ENCODE data around the gene TULP3. TPM values are rescaled to one million over a fixed set of nuclear protein-coding genes. Genes with fewer than 3 reads are reported as not detected.

The TULP3 gene
- total RNA-seq, 1 experiment from 2014 or later: 54.6 TPM

GRCh38 chr12:2886768-2887450 is 3.8 kb upstream of the TULP3 start:
- Histone ChIP-seq H3K9me3 (ENCODE audit: insufficient read depth, low read depth) (no peaks in the 10 kb centered on the region), H3K36me3 (ENCODE audit: low read depth) (no peaks in the 10 kb centered on the region), H3K9me2 (ENCODE audit: insufficient read depth) (no peaks in the 10 kb centered on the region), H3K27me3 (ENCODE audit: insufficient read depth, low read depth) (no peaks in the 10 kb centered on the region), H2AFZ (no peak overlapping the region), H4K20me1 (ENCODE audit: insufficient read depth) (peaks cover 5% of the 10 kb centered on the region; the same call in 1 of the 2 replicates), H3K4me1 (replicated peaks; ENCODE audit: insufficient read depth) (peaks cover 5% of the 10 kb centered on the region), H3K4me3 (no peak overlapping the region), H3K4me2 (no peak overlapping the region), H3F3A (ENCODE audit: insufficient read depth, low read depth) (peaks cover 22% of the 10 kb centered on the region), H3K27ac (no peak overlapping the region), H3K79me2 (ENCODE audit: low read depth) (peaks cover 6% of the 10 kb centered on the region)
- ChIA-PET CTCF (interaction anchor here (0.6 to 1.6 kb wide), 2 partner anchors 12 to 122 kb away, joined by 3 to 6 read pairs; no protein-coding TSS in a partner anchor), POLR2A (ENCODE audit: unreplicated experiment) (interaction anchor here (0.6 kb wide), 1 partner anchor 50 kb away, joined by 5 read pairs; no protein-coding TSS in a partner anchor)
- intact Hi-C loops (cut with micrococcal nuclease; ENCODE audit: unreplicated experiment): no loop called here
- TF ChIP-seq CTCF (conservative IDR thresholded peaks at IDR 0.05) (no peak), EZH2 (IDR thresholded peaks at IDR 0.05; ENCODE audit: low read depth) (no peak)
- no peak for DNase-seq
- no TSS peak for BruUV-seq (replicated peaks)

- H3K4me2 ChIP-seq: peak overlapping the region; percentile 85
- ChIA-PET POLR2A (ENCODE audit: unreplicated experiment) (interaction anchor here (0.6 to 0.8 kb wide), 2 partner anchors 22 to 278 kb away, joined by 3 to 4 read pairs; no protein-coding TSS in a partner anchor), CTCF (interaction anchor here (0.6 kb wide), 1 partner anchor 13 kb away, joined by 3 read pairs; the partner anchor contains the start of genes FOXM1 and RHNO1)
- H3K27ac ChIP-seq: no peak overlapping the region
- H3K4me1 ChIP-seq (replicated peaks; ENCODE audit: insufficient read depth): peaks cover 28% of the 10 kb centered on the region
- H3K9me2 ChIP-seq (ENCODE audit: insufficient read depth): no peaks in the 10 kb centered on the region
- peak overlapping the region; percentile 92 for H2AFZ ChIP-seq
- peaks cover 2% of the 10 kb centered on the region; the same call in 1 of the 2 replicates for H4K20me1 ChIP-seq (ENCODE audit: insufficient read depth)
- peaks cover 34% of the 10 kb centered on the region for H3F3A ChIP-seq (ENCODE audit: insufficient read depth, low read depth)
- H3K79me2 ChIP-seq (ENCODE audit: low read depth): peaks cover 27% of the 10 kb centered on the region
- TF ChIP-seq EZH2 (IDR thresholded peaks at IDR 0.05; ENCODE audit: low read depth) (no peak), CTCF (conservative IDR thresholded peaks at IDR 0.05) (no peak)
- TSS peak; percentile 87 for BruUV-seq (replicated peaks)
- H3K27me3 ChIP-seq (ENCODE audit: insufficient read depth, low read depth): no peaks in the 10 kb centered on the region
- intact Hi-C loops (cut with micrococcal nuclease; ENCODE audit: unreplicated experiment): loop anchor here (2.0 kb wide), 1 partner anchor 69 kb away; the partner anchor contains the start of gene TEAD4
- no peaks in the 10 kb centered on the region for H3K9me3 ChIP-seq (ENCODE audit: insufficient read depth, low read depth)
- peak overlapping the region; percentile 80; the same call in 1 of the 2 replicates for H3K4me3 ChIP-seq
- H3K36me3 ChIP-seq (ENCODE audit: low read depth): no peaks in the 10 kb centered on the region
- DNase-seq: no peak
Observed at GRCh38 chr12:2890001-2890387, 697 bp upstream of the TULP3 start.

DNA sequence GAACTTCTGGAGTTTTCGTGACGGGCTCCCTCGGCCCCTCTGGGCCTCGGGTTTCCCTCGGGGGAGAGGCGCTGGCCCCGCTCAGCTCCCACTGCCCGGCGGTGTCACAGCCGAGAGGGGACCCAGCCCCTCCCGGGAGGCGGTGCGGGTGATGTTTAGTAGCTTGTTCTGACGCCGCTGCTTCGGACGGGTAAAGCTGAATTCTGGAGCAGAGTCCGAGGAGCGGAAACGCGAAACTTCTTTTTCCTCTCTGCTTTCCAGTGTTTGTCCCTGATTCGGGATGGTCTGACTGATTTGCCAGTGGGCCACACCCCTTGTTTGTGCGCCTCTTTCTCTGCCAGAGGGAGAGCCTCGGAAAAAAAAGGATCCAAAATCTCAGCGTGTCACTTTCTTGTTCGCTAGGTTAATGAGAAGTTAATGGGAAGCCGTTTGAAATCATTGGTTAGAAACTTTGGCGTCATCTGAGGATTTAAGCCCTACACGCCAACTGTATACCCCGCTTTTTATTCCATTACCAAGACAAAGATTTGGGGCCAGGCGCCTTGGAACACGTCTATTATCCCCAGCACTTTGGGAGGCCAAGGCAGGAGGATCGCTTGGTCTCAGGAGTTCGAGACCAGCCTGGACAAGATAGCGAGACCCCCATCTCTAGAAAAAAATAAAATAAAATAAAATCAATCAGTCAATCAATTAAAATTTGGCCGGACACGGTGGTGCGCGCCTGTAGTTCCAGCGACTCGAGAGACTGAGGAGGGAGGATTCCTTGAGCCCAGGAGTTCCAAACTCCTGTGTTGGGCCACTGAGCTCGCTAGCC is 756 bp downstream of the TULP3 start:
- Histone ChIP-seq H2AFZ (peak overlapping the region; percentile 92), H4K20me1 (ENCODE audit: insufficient read depth) (no peaks in the 10 kb centered on the region; the same call in 1 of the 2 replicates), H3K79me2 (ENCODE audit: low read depth) (peaks cover 35% of the 10 kb centered on the region), H3K9me2 (ENCODE audit: insufficient read depth) (no peaks in the 10 kb centered on the region), H3K4me3 (peak overlapping the region; percentile 80), H3K4me2 (peak overlapping the region; percentile 85), H3K4me1 (replicated peaks; ENCODE audit: insufficient read depth) (peaks cover 42% of the 10 kb centered on the region), H3K27me3 (ENCODE audit: insufficient read depth, low read depth) (no peaks in the 10 kb centered on the region), H3K36me3 (ENCODE audit: low read depth) (no peaks in the 10 kb centered on the region), H3K9me3 (ENCODE audit: insufficient read depth, low read depth) (no peaks in the 10 kb centered on the region), H3F3A (ENCODE audit: insufficient read depth, low read depth) (peaks cover 46% of the 10 kb centered on the region), H3K27ac (peak overlapping the region; percentile 74)
- DNase-seq: peak; percentile 56 to 71
- CTCF ChIA-PET: interaction anchor here (0.6 to 0.8 kb wide), 2 partner anchors 53 to 1372 kb away, joined by 3 to 6 read pairs; no protein-coding TSS in a partner anchor
- BruUV-seq (replicated peaks): TSS peak; percentile 35
- TF ChIP-seq CTCF (conservative IDR thresholded peaks at IDR 0.05): no peak
- TF ChIP-seq EZH2 (IDR thresholded peaks at IDR 0.05; ENCODE audit: low read depth): no peak
- POLR2A ChIA-PET (ENCODE audit: unreplicated experiment): interaction anchor here (0.6 to 0.7 kb wide), 3 partner anchors 10 to 1351 kb away, joined by 3 to 22 read pairs (median 6); no protein-coding TSS in a partner anchor
- intact Hi-C loops (cut with micrococcal nuclease; ENCODE audit: unreplicated experiment): loop anchor here (1.0 to 2.0 kb wide), 2 partner anchors 14 to 67 kb away; partner anchors contain the start of genes FOXM1, RHNO1 and TEAD4

Data from PC-9 (cell line).